ENCODE measurements around the gene KHDRBS1. TPM values are rescaled to one million over a fixed set of nuclear protein-coding genes. Genes with fewer than 3 reads are reported as not detected.
"Not testable (repeated sequence)": the region's sequence is repeated elsewhere in the genome, so short reads cannot be mapped to it uniquely, and the experiment has no call there.

KHDRBS1 gene
- total and polyA plus RNA-seq, 2 donors (not counting 1 experiment from before 2014, with no cell fraction given), result 35.7 to 101 TPM

DNA sequence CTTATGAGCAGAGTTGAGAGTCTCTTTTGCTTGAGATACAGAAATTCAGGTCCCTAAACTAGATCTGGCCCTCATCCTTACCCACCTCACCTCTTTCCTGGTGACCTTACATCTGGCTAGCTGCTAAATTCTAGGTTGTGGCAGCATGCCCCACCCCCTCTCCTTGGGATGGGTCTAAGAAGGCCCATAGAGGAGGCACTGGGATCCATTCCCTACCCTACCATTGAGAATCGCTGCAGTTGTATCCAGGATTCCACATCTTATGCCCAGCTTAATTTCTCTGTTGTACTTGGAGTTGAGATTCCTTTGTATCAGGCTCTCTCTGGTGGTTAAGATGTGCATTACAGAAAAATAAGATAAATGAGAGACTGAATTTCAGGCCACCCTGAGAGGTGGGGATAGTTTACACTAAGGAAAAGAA, 49.6 kb downstream of the KHDRBS1 start:
- Mint-ChIP-seq H3K9me3 (ENCODE audit: insufficient read depth) (no peaks in the 10 kb centered on the region), H3K4me1 (peaks cover 5% of the 10 kb centered on the region), H3K27me3 (no peaks in the 10 kb centered on the region), H3K27ac (no peak overlapping the region), H3K4me3 (no peak overlapping the region)
- H4K20me1 ChIP-seq (ENCODE audit: control insufficient read depth, insufficient read depth, low read length, poor library complexity, severe bottlenecking), result no peaks in the 10 kb centered on the region
- WGBS (ENCODE audit: insufficient coverage), result no CpG with 5 or more reads among the region's 1 CpG
- peaks cover 2 to 25% of the 10 kb centered on the region in 2 experiments for H3K36me3 ChIP-seq (replicated peaks in 1 of 2; ENCODE audit: control extremely low read depth in 1 of 2, control insufficient read depth in 1 of 2, extremely low read depth in 1 of 2, insufficient read depth in 2 of 2, low read length in 1 of 2)
- no peak overlapping the region for H2AFZ ChIP-seq (ENCODE audit: insufficient read depth, low read depth, low read length, poor library complexity, severe bottlenecking)
- intact Hi-C loops (cut with micrococcal nuclease), result loop anchor here (1.0 to 2.0 kb wide), 4 partner anchors 9 to 400 kb away; partner anchors contain the start of gene TMEM39B
- ChIA-PET CTCF (interaction anchor here (0.6 to 2.8 kb wide), 20 partner anchors 9 to 398 kb away, joined by 3 to 15 read pairs (median 4); partner anchors contain the start of gene TMEM39B), POLR2A (no interaction called here)
- H3K9me3 ChIP-seq (ENCODE audit: control extremely low read depth in 1 of 3, control insufficient read depth in 2 of 3, insufficient read depth in 1 of 3, low read length in 2 of 3), result no peaks in the 10 kb centered on the region
- H3K4me1 ChIP-seq (ENCODE audit: control insufficient read depth in 2 of 2, insufficient read depth in 2 of 2, low read length in 2 of 2), result peaks cover 8 to 11% of the 10 kb centered on the region in 2 donors
- H3K27me3 ChIP-seq (replicated peaks in 1 of 4; ENCODE audit: control extremely low read depth in 1 of 4, control insufficient read depth in 3 of 4, insufficient read depth in 4 of 4, low read length in 3 of 4), result no peaks in the 10 kb centered on the region
- no peak overlapping the region for H3K4me2 ChIP-seq (replicated peaks; ENCODE audit: low read depth, low read length, poor library complexity, severe bottlenecking)
- ATAC-seq (ENCODE audit: low read depth), result peak; percentile 53
- DNase-seq, result peak; percentile 56
- H3K27ac ChIP-seq (ENCODE audit: low read length in 2 of 2), result no peak overlapping the region
- no peaks in the 10 kb centered on the region for H3K79me2 ChIP-seq (ENCODE audit: control insufficient read depth, insufficient read depth, low read length)
- no peak overlapping the region for H3K4me3 ChIP-seq (ENCODE audit: control extremely low read depth in 1 of 5, extremely low read depth in 1 of 5, insufficient read depth in 1 of 5, low read depth in 2 of 5, low read length in 4 of 5)
- no peak overlapping the region for H3K9ac ChIP-seq (ENCODE audit: low read length)
- TF ChIP-seq, protein P1, sequence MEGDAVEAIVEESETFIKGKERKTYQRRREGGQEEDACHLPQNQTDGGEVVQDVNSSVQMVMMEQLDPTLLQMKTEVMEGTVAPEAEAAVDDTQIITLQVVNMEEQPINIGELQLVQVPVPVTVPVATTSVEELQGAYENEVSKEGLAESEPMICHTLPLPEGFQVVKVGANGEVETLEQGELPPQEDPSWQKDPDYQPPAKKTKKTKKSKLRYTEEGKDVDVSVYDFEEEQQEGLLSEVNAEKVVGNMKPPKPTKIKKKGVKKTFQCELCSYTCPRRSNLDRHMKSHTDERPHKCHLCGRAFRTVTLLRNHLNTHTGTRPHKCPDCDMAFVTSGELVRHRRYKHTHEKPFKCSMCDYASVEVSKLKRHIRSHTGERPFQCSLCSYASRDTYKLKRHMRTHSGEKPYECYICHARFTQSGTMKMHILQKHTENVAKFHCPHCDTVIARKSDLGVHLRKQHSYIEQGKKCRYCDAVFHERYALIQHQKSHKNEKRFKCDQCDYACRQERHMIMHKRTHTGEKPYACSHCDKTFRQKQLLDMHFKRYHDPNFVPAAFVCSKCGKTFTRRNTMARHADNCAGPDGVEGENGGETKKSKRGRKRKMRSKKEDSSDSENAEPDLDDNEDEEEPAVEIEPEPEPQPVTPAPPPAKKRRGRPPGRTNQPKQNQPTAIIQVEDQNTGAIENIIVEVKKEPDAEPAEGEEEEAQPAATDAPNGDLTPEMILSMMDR (IDR thresholded peaks at IDR 0.05), result peak; percentile 70
- TF ChIP-seq EZH2 (IDR thresholded peaks at IDR 0.05; ENCODE audit: borderline replicate concordance, insufficient read depth, low read depth, low read length, poor library complexity, severe bottlenecking), result no peak

DNA sequence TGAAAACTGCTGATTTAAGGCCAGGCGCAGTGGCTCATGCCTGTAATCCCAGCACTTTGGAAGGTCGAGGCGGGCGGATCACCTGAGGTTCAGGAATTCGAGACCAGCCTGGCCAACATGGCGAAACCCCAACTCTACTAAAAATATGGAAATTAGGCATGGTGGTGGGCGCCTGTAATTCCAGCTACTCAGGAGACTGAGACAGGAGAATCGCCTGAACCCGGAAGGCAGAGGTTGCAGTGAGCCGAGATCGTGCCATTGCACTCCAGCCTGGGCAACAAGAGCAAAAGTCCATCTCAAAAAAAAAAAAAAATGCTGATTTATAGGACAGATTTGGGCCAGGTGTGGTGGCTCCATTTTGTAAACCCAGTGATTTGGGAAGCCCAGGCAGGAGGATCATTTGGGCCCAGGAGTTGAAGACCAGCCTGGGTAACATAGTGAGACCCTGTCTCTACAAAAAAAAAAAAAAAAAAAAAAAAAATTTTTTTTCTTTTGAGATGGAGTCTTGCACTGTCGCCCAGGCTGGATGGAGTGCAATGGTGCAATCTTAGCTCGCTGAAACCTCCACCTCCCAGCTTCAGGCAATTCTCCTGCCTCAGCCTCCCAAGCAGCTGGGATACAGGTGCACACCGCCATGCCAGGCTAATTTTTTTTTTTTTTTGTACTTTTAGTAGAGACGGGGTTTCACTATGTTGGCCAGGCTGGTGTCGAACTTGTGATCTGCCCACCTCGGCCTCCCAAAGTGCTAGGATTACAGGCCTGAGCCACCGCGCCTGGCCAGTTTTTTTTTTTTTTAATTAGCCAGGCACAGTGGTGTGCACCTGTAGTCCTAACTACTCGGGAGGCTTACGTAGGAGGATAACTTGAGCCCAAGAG, 52.2 kb downstream of the KHDRBS1 start:
- DNase-seq; intact Hi-C loops (cut with micrococcal nuclease); H4K20me1 ChIP-seq (ENCODE audit: control insufficient read depth, insufficient read depth, low read length, poor library complexity, severe bottlenecking); H3K36me3 ChIP-seq (replicated peaks in 1 of 2; ENCODE audit: control extremely low read depth in 1 of 2, control insufficient read depth in 1 of 2, extremely low read depth in 1 of 2, insufficient read depth in 2 of 2, low read length in 1 of 2); H3K4me3 Mint-ChIP-seq; ATAC-seq (ENCODE audit: low read depth); H3K4me3 ChIP-seq (ENCODE audit: control extremely low read depth in 1 of 5, extremely low read depth in 1 of 5, insufficient read depth in 1 of 5, low read depth in 2 of 5, low read length in 4 of 5); H3K27ac Mint-ChIP-seq; H3K4me1 Mint-ChIP-seq; H3K27me3 Mint-ChIP-seq; H2AFZ ChIP-seq (ENCODE audit: insufficient read depth, low read depth, low read length, poor library complexity, severe bottlenecking); H3K9me3 Mint-ChIP-seq (ENCODE audit: insufficient read depth); H3K9ac ChIP-seq (ENCODE audit: low read length); H3K27me3 ChIP-seq (replicated peaks in 1 of 4; ENCODE audit: control extremely low read depth in 1 of 4, control insufficient read depth in 3 of 4, insufficient read depth in 4 of 4, low read length in 3 of 4); H3K9me3 ChIP-seq (ENCODE audit: control extremely low read depth in 1 of 3, control insufficient read depth in 2 of 3, insufficient read depth in 1 of 3, low read length in 2 of 3); H3K79me2 ChIP-seq (ENCODE audit: control insufficient read depth, insufficient read depth, low read length): not testable (repeated sequence)
- H3K4me2 ChIP-seq (replicated peaks; ENCODE audit: low read depth, low read length, poor library complexity, severe bottlenecking), result peak overlapping the region; percentile 43
- CTCF ChIA-PET, result interaction anchor here (1.1 to 1.2 kb wide), 3 partner anchors 15 to 42 kb away, joined by 3 to 4 read pairs (median 4); partner anchors contain the start of gene KPNA6
- H3K4me1 ChIP-seq (ENCODE audit: control insufficient read depth in 2 of 2, insufficient read depth in 2 of 2, low read length in 2 of 2), result peaks cover 8 to 11% of the 10 kb centered on the region in 2 donors
- peak overlapping the region in 1 of 2 donors; percentile 39 for H3K27ac ChIP-seq (ENCODE audit: low read length in 2 of 2)
- WGBS (ENCODE audit: insufficient coverage), result 77% methylated on average over 8 of the region's 21 CpGs
- POLR2A ChIA-PET, result interaction anchor here (0.7 kb wide), 2 partner anchors 157 to 684 kb away, joined by 3 to 4 read pairs; no protein-coding TSS in a partner anchor

All from B cell (primary cell).